IgD-negative memory B cell (primary cell): Measurements from ENCODE around the gene PRKAB1. TPM values are rescaled to one million over a fixed set of nuclear protein-coding genes. Genes with fewer than 3 reads are reported as not detected.
"Not testable (repeated sequence)": the region's sequence is repeated elsewhere in the genome, so short reads cannot be mapped to it uniquely, and the experiment has no call there.

ENCODE experiments used
- H3K27ac Mint-ChIP-seq, 3 donors: one replicate each; pipeline ENCODE4 v1.8.0; 2020 to 2022; ENCODE audit warnings: mild to moderate bottlenecking in 3 of 3, mixed read lengths in 3 of 3, moderate library complexity in 1 of 3
- H3K27me3 Mint-ChIP-seq: one replicate; pipeline ENCODE4 v1.8.0; 2021; ENCODE audit warnings: mixed read lengths
- H3K36me3 Mint-ChIP-seq: one replicate; pipeline ENCODE4 v1.8.0; 2020; ENCODE audit warnings: mild to moderate bottlenecking, mixed read lengths
- H3K4me1 Mint-ChIP-seq, 3 donors: one replicate each; pipeline ENCODE4 v1.8.0; 2020 to 2022; ENCODE audit warnings: mixed read lengths in 3 of 3, mild to moderate bottlenecking in 1 of 3
- H3K4me3 Mint-ChIP-seq, 4 donors: one replicate each; pipeline ENCODE4 v1.8.0; 2020 to 2022; ENCODE audit warnings: mild to moderate bottlenecking in 4 of 4, mixed read lengths in 4 of 4, moderate library complexity in 3 of 4
- H3K9me3 Mint-ChIP-seq, 3 donors: one replicate each; pipeline ENCODE4 v1.8.0; 2020 to 2021; ENCODE audit warnings: mixed read lengths in 3 of 3, mild to moderate bottlenecking in 1 of 3
- polyA plus RNA-seq: library from polyadenylated mRNA; unstranded; fragments of 300-500 nt; fragmentation: Illumina TruSeq; gene quantifications from one replicate; pipeline ENCODE4 v1.2.3, GENCODE V29; 2021

The PRKAB1 gene
- polyA plus RNA-seq, 1 donor from 2014 or later, result 53.8 TPM

DNA sequence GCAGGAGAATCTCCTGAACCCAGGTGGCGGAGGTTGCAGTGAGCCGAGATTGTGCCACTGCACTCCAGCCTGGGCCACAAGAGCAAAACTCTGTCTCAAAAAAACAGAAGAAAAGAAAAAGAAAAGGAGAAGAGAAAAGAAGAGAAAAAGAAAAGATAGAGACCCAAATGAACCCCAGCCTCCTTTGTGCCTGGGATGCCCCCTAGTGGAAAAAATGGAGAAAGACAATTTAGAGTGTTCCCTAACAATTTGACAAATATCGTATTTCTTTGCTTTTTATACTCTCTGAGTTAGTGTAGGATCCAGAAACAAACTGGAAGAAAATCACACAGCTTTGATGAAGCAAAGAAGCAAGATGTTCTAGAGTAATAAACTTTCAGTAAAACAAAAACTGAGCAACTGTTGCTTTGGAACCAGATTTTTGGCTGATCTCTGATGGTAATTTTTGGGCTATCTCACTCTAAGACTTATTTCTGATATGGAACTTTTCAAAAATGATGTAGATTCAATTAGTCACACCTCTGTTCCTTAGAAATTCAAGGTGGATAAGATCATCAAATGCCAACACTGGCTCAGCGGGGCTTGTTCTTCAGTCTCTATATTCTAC lies 18.6 kb upstream of the PRKAB1 start:
- Mint-ChIP-seq H3K36me3 (no peaks in the 10 kb centered on the region), H3K27ac (peak overlapping the region in 1 of 3 donors; percentile 74), H3K9me3 (peaks cover 0 to 9% (median 6%) of the 10 kb centered on the region in 3 donors), H3K4me1 (no peaks in the 10 kb centered on the region), H3K27me3 (peaks cover 5% of the 10 kb centered on the region), H3K4me3 (no peak overlapping the region)

GRCh38 chr12:119652665-119653064 lies 15.3 kb upstream of the PRKAB1 start:
- H3K27ac Mint-ChIP-seq, result no peak overlapping the region
- no peaks in the 10 kb centered on the region for H3K4me1 Mint-ChIP-seq
- H3K4me3 Mint-ChIP-seq, result no peak overlapping the region
- H3K27me3 Mint-ChIP-seq, result no peaks in the 10 kb centered on the region
- peaks cover 0 to 10% (median 4%) of the 10 kb centered on the region in 3 donors for H3K9me3 Mint-ChIP-seq
- no peaks in the 10 kb centered on the region for H3K36me3 Mint-ChIP-seq

GRCh38 chr12:119657001-119657400 lies 10.9 kb upstream of the PRKAB1 start:
- not testable (repeated sequence) for H3K27me3 Mint-ChIP-seq, H3K36me3 Mint-ChIP-seq, H3K27ac Mint-ChIP-seq, H3K4me3 Mint-ChIP-seq, H3K4me1 Mint-ChIP-seq
- peaks cover 0 to 10% (median 3%) of the 10 kb centered on the region in 3 donors for H3K9me3 Mint-ChIP-seq

DNA sequence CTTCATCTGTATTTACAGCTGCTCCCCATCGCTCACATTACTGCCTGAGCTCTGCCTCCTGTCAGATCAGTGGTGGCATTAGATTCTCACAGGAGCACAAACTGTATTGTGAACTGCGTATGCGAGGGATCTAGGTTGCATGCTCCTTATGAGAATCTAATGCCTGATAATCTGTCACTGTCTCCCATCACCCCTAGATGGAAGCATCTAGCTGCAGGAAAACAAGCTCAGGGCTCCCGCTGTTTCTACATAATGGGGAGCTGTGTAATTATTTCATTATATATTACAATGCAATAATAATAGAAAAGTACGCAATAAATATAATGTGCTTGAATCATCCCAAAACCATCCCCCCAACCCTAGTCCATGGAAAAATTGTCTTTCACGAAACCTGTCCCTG lies 9.8 kb upstream of the PRKAB1 start:
- H3K4me1 Mint-ChIP-seq, H3K36me3 Mint-ChIP-seq, H3K27ac Mint-ChIP-seq, H3K4me3 Mint-ChIP-seq, H3K27me3 Mint-ChIP-seq: not testable (repeated sequence)
- H3K9me3 Mint-ChIP-seq, result peaks cover 0 to 10% (median 0%) of the 10 kb centered on the region in 3 donors

- H3K27ac Mint-ChIP-seq, result no peak overlapping the region
- H3K4me1 Mint-ChIP-seq, result peaks cover 0 to 8% (median 0%) of the 10 kb centered on the region in 3 donors
- peaks cover 0 to under 1% (median 0%) of the 10 kb centered on the region in 3 donors for H3K9me3 Mint-ChIP-seq
- no peaks in the 10 kb centered on the region for H3K27me3 Mint-ChIP-seq
- peaks cover 3% of the 10 kb centered on the region for H3K36me3 Mint-ChIP-seq
- no peak overlapping the region for H3K4me3 Mint-ChIP-seq
These were observed 8.5 kb upstream of the PRKAB1 start for GRCh38 chr12:119659289-119659897.

- Mint-ChIP-seq H3K4me3 (peak overlapping the region in 2 of 4 donors; percentile 50 to 55), H3K27me3 (no peaks in the 10 kb centered on the region), H3K27ac (no peak overlapping the region)
These were observed 7.9 kb upstream of the PRKAB1 start for GRCh38 chr12:119660076-119660475.

GRCh38 chr12:119661882-119662281 lies 6.1 kb upstream of the PRKAB1 start:
- H3K9me3 Mint-ChIP-seq, result no peaks in the 10 kb centered on the region
- H3K27ac Mint-ChIP-seq, result no peak overlapping the region
- no peak overlapping the region for H3K4me3 Mint-ChIP-seq
- peaks cover 3% of the 10 kb centered on the region for H3K36me3 Mint-ChIP-seq
- H3K27me3 Mint-ChIP-seq, result no peaks in the 10 kb centered on the region
- H3K4me1 Mint-ChIP-seq, result peaks cover 7 to 18% (median 10%) of the 10 kb centered on the region in 3 donors

More at GRCh38 chr12:119660076-119660475, 7.9 kb upstream of the PRKAB1 start:
- Mint-ChIP-seq H3K9me3 (no peaks in the 10 kb centered on the region), H3K4me1 (peaks cover 0 to 8% (median 0%) of the 10 kb centered on the region in 3 donors), H3K36me3 (peaks cover 3% of the 10 kb centered on the region)

DNA sequence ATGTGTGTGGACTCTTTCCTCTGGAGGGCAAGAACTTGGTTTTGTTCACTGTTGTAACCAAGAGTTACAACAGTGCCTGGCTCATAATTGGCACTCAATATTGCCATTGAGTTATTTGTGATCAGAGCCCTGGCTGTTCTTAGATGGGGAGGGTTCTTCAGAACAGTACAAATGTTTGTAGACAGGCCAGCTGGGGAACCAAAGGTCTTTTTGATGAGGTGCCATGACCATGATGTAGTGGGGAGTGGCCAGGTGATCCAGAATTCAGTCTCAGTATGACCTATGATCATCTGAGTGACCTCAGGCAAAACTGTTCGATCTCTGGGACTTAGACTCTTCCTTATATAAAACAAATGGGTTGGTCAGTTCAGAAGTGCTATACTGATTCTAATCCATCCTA lies 3.3 kb upstream of the PRKAB1 start:
- Mint-ChIP-seq H3K27ac (peak overlapping the region in 1 of 3 donors; percentile 71), H3K4me1 (peaks cover 17 to 27% (median 26%) of the 10 kb centered on the region in 3 donors), H3K4me3 (no peak overlapping the region), H3K27me3 (no peaks in the 10 kb centered on the region), H3K36me3 (peaks cover 7% of the 10 kb centered on the region), H3K9me3 (no peaks in the 10 kb centered on the region)

DNA sequence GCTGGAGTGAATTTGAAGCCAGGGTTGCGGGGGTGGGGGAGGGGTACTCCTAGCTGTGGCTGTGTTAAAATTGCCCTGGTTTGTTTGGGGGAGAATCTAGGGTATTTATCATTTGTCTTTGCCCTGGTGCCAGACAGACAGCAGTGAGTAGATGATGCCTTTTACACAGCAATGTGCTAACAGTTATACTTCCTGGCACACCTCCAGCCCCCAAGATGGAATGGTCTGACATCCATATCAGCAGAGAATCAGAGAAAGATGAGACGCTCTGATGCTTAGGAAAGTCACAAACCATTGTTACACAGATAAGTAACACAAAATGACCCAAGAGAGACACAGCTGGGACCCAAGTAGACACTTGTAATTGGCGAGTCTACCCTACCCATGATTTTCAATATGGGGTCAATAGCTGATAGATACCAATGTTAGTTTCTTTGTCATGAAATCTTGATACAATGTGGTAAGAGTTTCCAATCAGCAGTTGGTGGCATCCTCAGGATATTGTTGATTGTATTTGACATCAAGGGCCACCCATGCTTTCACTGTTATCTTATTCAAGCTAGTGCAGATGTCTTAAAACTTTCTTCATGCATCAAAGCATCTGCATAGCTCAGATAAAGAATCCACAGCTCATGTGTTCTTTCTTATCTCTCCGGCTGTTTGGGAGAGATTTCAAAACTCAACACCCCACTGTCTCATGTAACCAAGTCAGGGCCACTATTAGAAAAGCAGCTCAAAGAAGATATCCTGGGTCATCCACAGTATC lies 2.6 kb upstream of the PRKAB1 start:
- Mint-ChIP-seq H3K9me3 (no peaks in the 10 kb centered on the region), H3K27me3 (no peaks in the 10 kb centered on the region), H3K36me3 (peaks cover 7% of the 10 kb centered on the region), H3K4me1 (peaks cover 22 to 33% (median 27%) of the 10 kb centered on the region in 3 donors), H3K4me3 (peak overlapping the region in 1 of 4 donors; percentile 17), H3K27ac (peak overlapping the region in 2 of 3 donors; percentile 71 to 85)

- peak overlapping the region; percentile 67 to 97 (median 94) for H3K4me3 Mint-ChIP-seq
- no peaks in the 10 kb centered on the region for H3K9me3 Mint-ChIP-seq
- peaks cover 29 to 42% (median 37%) of the 10 kb centered on the region in 3 donors for H3K4me1 Mint-ChIP-seq
- H3K27me3 Mint-ChIP-seq, result no peaks in the 10 kb centered on the region
- H3K27ac Mint-ChIP-seq, result peak overlapping the region; percentile 85 to 90 (median 90)
- H3K36me3 Mint-ChIP-seq, result peaks cover 7% of the 10 kb centered on the region
These were observed 1.6 kb upstream of the PRKAB1 start for GRCh38 chr12:119666226-119666795.

DNA sequence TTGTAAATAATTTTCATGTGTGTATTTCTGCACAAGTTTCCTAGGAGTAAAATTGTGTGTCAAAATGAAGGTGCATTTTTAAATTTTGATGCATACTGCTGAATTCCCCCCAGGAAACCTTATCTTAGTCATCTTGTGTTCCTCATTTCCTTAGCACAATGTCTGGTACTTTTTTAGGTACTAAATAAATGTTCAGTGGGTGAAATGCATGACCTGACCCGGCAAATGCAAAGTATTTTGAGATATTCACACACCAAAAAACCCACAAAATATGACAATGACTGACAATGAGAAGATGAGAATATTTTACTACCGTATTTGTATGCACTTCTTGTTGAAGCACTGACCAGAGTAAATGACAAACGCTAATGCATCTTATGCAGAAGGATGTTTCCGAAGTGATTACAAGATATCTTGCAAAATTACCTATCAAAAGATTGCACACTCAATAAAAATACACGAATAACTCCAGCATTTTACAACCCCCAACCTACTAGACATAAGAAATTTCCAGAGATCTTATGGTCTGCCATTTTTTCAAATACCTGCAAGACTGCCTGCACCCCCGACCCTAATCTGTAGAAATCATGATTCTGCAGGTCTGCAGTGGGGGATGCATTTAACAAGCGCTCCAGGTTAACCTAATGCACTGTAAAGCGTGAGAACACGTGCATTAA lies 895 bp upstream of the PRKAB1 start:
- Mint-ChIP-seq H3K27ac (peak overlapping the region; percentile 94 to 96 (median 95)), H3K36me3 (peaks cover 7% of the 10 kb centered on the region), H3K4me3 (peak overlapping the region; percentile 89 to 97 (median 94)), H3K27me3 (no peaks in the 10 kb centered on the region), H3K4me1 (peaks cover 29 to 49% (median 42%) of the 10 kb centered on the region in 3 donors), H3K9me3 (no peaks in the 10 kb centered on the region)

- Mint-ChIP-seq H3K9me3 (no peaks in the 10 kb centered on the region), H3K4me1 (peaks cover 32 to 61% (median 54%) of the 10 kb centered on the region in 3 donors), H3K4me3 (peak overlapping the region; percentile 89 to 97 (median 94)), H3K36me3 (peaks cover 7% of the 10 kb centered on the region), H3K27ac (peak overlapping the region; percentile 94 to 96 (median 95)), H3K27me3 (no peaks in the 10 kb centered on the region)
These were observed 450 bp downstream of the PRKAB1 start for GRCh38 chr12:119668324-119668841.

- H3K27me3 Mint-ChIP-seq, result no peaks in the 10 kb centered on the region
- peaks cover 32 to 63% (median 57%) of the 10 kb centered on the region in 3 donors for H3K4me1 Mint-ChIP-seq
- H3K27ac Mint-ChIP-seq, result peak overlapping the region; percentile 62 to 88 (median 69)
- peak overlapping the region; percentile 63 to 90 (median 70) for H3K4me3 Mint-ChIP-seq
- peaks cover 3% of the 10 kb centered on the region for H3K36me3 Mint-ChIP-seq
- H3K9me3 Mint-ChIP-seq, result no peaks in the 10 kb centered on the region
These were observed 2.0 kb downstream of the PRKAB1 start for GRCh38 chr12:119669744-119670472.

- H3K9me3 Mint-ChIP-seq, result no peaks in the 10 kb centered on the region
- H3K36me3 Mint-ChIP-seq, result peaks cover 7% of the 10 kb centered on the region
- H3K27ac Mint-ChIP-seq, result peak overlapping the region; percentile 4 to 69 (median 62)
- H3K4me1 Mint-ChIP-seq, result peaks cover 35 to 61% (median 57%) of the 10 kb centered on the region in 3 donors
- no peaks in the 10 kb centered on the region for H3K27me3 Mint-ChIP-seq
- peak overlapping the region in 1 of 4 donors; percentile 73 for H3K4me3 Mint-ChIP-seq
These were observed 3.1 kb downstream of the PRKAB1 start for GRCh38 chr12:119671070-119671469.
